Hematopoietic multipotent progenitor cell treated with erythropoietin and hydrocortisone succinate and interleukin-3 and kit ligand, for 6 days (in vitro differentiated cells): Measurements from ENCODE around the gene C14orf132.

Experiments
- DNase-seq: peaks from one replicate; pipeline ENCODE4 v3.0.0-alpha.2; 2015

C14orf132 gene

DNA sequence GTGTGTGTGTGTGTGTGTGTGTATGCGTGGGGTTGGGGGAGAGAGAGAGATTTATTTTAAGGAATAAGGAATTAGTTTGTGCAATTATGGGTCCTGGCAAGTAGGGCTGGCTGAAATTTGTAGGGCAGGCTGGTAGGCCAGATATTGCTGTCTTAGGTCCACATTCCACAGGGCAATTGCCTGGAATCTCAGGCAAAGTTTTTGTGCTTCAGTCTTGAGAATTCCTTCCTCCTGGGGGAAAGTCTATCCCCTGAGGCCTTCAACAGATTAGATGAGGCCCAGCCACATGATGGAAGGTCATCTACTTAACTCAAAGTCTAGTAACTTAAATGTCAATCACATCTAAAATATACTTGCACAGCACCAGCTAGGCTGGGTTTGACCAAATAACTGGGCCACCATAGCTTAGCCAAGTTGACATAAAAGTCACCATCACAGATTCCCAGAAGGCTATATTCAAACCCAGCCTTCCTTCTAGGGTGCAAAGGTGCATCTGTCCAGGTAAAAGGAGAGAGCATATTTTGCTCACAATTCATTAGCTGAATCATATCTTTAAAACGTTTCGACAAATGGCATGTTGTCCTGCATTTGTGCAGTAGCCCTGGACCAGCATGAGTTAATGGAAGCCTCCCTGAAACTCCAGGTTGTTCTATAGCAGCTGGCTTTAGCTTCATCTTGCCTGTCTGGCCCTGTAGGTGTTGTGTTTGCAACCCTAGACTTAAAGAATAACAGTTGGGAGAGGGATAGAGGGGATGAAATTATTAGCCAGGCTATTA is 63.1 kb downstream of the C14orf132 start:
- no peak for DNase-seq

DNA sequence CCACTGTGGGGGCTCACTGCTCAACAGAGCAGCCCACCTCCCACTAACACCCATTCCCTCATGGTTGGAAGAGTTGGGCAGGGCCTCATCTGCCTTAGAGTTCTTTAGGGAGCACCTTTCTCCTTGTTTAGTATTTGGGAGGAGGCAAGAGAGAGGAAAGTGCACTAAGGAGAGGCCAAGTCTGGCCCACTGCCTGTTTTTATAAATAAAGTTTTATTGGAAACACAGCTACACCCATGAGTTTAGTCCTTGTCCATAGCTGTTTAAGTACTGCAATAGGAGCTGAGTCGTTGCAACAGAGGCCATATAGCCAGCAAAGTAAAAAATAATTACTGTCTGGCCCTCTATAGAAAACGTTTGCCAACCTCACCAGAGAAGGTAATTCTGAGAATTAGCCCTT is 63.9 kb downstream of the C14orf132 start:
- DNase-seq = no peak

DNA sequence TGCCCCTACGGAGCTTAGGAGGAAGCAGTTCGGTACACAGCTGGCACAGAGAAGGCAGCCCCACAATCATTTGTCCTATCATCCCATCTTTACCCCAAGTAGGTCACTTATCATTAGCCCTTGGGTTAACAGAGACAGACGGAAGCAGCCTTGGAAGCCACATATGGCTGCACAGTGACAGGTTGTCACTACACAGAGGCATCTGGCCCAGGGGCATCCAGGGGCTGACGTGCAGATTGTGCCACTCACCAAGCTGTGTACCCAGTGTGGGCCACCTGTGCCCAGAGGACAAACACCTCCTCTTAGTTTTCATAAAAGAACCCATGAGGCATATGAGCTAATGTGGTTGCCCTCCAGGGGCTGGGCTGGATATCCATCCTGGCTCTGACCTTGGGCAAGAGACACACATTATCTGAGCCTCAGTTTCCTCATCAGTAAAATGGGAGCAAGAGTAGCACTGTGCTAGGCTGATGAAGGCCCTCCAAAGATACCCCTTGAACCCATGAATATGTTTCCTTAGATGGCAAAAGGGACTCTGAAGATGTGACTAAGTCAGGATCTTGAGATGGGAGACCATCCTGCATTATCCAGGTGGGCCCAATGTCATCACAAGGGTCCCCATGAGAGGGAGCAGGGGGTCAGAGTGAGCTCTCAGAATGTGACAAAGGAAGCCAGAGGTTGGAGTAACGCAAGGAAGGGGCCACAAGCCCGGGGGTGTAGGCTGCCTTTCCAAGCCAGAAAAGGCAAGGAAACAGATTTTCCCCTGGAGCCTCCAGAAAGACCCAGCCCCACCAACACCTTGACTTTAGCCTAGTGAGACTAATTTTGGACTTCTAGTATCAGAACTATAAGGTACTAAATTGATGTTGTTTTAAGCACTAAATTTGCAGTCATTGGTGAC is 64.6 kb downstream of the C14orf132 start:
- DNase-seq = no peak

DNA sequence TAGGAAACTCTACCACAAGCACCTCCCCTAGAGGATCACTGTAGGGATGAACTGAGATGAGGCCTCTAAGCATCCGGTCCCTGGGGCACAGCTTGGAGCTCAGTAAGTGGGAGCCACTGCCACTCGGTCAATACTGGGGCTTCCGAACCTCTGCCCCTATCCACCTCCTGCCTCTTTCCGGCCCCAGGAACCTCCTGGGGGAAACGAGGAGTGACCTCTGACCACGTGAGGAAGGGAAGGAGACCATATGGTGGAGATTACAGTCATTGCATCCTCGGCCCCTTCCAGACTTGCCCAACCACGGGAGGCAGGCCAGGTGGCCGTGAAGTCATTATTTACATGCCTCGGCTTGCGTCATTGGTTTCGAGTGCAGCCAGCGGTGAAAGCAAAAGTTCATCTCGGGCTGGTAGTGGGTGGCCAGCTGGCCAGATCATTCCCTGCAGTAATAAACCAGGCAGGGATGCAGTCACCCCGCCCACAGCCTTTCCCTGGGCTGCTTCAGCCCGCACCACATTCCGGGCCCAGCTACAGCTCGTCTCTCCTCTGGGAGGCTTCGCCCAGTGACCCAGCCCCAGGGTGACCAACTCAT is 65.4 kb downstream of the C14orf132 start:
- no peak for DNase-seq

DNA sequence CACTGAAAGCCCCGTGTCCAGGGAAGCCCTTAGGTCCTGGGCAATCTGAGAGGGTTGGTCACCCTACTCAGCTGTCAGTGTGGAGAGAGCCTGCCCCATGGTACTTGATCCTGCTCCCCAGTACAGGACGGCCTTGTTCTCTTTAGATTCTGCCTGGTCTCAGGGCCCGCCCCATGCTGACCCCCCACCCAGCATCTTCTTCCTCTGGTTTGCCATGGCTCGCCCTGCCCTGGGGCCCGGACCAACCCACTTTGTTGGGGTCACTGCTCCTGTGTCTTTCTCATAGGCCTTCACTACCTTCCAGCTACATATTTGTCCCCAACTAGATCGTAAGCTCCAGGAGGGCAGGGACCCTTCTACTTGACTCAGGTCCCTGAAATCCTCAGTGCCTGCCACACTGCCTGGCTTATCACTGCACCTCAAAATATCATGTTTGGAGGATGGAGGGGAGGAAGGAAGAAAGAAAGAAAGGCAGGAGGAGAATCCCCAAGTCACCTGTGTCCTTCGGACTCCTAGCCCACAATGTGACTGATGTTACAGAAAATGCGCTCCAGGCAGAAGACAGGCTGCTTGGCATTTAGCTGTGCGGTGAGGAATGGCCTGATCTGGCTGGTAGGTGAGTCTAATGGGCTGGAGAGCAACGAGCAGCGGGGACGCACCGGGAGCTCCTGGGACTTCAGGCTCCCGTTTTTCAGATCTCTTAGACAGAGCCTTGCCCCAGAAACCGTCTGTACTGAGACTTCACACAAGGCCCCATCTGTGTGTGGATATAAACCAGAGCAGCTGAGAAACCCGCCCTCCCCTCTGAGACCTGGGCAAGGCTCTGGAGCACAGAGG is 66.1 kb downstream of the C14orf132 start:
- DNase-seq = no peak

DNA sequence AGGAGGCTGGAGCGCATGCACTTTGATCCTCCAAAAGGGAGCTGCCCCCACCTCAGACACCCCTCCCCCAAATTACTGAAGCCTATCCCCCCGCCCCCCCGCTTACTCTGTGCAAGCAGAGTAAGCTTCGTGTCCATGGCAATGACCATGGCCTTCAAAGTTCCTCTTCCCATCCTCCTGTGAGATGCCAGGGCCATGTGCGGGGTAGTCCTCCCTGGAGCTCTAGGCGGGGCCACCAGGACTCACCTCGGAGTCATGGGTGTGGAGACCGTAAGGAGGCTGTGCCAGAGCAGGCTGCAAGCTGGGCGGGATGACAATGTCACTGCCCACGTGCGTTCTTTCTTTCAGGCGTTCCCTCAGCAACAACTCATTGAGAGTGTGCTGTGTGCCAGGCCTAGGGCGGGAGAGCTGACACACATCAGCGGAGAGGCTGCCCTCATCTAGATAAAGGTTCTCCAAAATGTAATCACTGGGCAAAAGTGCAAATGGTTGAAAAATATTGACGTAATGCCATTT is 66.8 kb downstream of the C14orf132 start:
- DNase-seq = no peak

DNA sequence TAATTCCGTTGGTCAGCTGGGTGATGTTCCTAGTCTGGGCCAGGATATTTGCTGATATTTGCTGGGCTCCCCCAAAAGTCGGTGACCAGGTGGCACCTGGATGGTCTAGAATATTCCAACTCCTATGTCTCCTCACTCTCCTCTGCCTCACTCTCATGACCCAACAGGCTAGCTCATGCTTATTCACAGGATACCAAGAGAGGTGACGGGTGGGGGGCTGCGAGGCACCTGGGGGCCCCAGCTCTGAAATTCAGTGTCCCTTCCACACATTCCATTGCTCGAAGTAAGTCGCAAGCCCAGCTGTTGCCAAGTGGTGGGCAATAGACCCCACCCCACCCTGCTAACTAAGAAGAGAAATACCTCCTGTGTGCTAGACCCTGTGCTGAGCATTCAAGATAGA is 67.7 kb downstream of the C14orf132 start:
- DNase-seq = no peak

DNA sequence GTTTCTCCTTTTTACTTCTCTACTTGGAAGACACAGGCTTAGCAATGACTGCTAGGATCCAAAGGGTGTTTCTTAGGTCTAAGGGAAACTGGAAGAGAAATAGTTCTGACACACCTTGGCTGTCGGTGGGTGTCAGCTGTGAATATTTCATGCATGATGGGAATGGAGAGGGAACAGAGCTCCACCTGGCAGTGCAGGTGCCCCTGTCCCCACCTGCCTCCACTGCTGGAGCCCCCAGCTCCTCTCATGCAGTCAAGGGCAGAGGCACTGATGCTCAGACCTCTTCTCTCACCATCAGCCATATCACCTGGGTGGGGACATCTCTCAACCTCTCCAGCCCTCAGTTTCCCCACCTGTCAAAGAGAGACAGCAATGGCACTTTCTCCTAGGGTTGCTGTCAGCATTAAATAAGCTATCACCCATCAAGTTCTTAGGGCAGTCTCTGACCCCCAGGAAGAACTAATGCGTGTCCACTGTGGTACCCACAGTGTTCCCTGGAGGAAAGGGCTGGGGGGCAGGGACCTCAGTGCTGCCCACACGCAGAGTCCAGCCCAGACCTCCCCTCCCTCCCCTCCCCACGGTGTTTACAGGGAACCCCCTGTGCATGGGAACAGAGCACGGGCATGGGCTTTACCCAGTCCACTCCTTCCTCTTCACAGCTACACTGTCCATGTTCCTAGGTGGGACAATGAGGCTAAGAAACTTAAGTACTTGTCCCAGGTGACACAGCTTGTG is 69.1 kb downstream of the C14orf132 start:
- DNase-seq = no peak

DNA sequence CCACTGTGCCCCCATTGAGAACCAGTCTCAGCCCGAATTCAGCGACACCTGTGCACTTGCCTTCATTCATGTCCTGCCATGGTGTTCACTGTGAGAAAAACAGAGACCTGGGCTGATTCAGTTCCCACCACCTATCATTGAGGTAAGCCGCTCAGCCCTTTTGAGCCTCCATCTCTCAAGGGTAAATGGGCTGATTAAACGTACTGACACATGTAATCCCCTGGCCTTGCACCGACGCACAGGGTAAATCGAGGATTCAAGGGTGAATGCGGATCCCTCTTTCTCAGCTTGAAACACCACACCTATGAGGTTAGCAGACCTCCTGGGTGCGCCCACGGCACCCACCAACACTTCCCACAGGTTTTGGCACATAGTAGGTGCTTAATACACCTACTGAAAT is 69.7 kb downstream of the C14orf132 start:
- DNase-seq = no peak

DNA sequence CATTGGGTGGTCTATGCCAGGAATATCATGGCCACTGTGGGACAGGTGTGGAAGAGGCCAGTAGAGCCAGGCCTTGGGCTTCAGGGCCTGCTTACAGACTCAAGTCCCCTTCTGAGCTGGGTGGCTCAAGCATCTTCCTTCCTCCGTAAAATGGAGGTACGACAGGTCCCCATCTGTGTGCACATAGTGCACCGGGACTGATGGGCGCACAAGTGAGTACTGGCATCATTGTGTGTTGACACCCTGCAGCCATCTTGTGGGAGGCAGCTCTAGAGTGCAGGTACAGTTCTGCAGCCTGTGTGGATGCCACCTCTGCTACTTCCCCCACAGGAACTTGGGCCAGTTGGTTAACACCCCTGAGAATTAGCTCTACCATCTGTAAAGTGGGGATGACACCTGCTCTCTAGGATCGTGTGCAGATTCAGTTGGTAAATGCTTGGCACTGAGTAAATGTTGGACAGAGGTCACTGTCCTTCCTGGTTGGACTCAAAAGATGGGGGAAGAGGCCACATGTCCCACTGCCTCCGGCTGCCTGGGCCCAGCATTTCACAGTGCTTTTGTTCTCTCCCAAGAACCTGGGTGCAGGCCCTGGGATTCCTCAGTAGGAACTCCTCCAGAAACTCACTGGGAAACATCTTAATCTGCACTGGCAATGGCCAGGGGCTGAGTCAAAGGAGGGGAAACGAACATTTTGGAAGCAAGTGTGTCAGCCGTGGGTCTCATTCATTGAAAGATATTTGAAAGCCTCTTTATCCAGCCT is 70.6 kb downstream of the C14orf132 start:
- no peak for DNase-seq

DNA sequence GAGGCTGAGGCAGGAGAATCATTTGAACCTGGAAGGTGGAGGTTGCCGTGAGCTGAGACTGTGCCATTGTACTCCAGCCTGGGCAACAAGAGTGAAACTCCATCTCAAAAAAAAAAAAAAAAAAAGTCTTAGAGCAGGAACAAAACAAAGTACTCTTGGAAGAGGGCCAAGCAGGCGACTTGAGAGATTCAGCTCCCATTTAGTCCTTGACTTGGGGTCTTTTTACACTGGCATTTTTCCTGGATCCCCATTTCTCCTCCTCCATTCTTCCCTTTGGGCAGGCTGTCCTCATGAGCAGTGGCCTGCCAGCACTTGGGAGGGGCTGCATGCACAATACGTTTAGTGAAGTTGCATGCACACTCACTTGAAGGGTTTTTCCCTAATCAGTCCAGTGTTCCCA is 72.9 kb downstream of the C14orf132 start:
- no peak for DNase-seq

DNA sequence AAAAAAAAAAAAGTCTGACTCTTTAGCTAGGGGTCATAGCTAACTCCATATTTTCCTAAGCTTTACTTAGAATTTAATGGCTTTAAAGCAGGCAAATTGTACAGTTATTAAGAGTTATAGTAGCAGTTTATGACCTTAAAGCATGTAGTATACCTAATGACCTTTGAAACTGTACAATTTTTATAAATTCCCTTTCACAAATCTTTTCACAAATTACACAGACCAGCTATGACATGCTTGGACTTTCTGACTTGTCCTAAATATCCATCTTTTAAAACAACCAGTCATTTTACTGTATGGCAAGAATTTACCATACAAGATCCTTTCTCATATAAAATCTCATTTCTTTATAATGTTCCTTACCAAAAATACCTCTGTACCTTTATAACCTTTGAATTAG is 74.8 kb downstream of the C14orf132 start:
- no peak for DNase-seq

DNA sequence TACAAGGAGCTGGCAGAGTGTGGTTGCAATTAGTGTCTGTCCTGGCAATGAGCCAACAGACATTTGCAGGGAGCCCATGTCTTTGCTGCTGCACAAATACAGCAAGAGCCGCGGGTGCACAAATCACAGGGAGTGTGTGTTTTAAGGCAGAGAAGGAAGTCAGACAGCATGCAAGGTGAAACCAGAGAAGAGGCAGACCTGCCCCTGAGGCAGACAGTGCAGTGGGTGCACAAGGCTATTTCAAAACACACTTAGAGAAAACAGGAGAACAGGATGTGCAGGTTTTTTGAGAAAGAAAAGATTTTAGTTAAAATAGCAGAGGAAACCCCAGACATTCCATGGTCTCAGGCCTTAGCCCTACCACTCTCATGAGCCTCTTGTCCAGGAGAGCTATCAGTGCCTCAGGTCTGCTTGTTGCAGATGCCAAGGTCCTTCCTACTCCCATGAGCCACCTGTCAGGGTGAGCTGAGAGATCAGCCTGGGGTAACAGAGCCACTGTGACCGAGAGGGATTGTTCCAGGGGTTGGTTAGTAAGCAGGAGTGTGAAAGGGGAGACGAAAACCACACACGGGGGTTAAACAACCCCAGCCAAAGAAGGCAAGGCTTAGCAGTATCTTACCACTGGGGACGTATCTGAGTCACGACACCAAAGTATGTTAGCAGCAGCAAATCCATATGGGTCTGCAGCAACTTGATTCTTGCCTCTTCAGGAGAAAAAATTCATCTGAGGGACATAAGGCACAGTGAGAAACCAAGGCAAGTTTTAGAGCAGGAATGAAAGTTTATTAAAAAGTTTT is 78.1 kb downstream of the C14orf132 start:
- no peak for DNase-seq

DNA sequence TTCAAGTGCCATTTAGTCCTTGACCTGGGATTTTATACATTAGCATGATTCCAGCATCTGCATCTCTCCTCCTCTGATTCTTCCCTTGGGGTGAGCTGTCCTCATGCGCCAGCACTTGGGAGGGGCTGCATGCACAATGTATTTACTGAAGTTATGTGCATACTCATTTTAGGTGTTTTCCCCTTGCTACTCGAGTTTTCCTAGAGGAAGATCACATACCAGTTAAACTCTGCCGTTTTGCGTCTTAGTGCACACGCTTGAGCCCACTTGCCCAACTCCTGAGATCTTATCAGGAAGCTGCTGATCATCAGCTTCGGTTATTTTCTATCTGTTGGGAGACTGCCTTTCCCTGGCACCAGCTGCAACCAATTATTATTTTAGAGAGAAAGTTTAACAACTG is 78.8 kb downstream of the C14orf132 start:
- DNase-seq = no peak

DNA sequence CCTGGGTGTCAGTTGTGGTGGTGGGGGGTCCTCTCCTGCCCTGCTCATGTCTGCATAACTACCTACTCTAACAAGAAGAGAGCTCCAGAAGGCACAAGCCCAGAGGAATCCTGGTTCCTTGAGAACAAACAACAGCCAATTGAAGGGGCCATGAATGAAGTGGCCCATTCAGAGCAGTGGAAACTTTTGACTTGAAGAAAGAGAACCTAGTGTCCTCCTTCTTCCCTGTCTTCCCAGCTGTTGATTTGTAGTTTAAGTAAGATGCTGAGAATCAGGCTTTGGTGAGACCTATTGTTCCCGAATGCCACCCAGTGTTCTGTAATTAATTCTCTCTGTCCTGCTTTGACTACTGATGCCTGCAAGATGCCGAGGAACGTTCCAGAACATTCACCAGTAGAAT is 79.2 kb downstream of the C14orf132 start:
- no peak for DNase-seq

DNA sequence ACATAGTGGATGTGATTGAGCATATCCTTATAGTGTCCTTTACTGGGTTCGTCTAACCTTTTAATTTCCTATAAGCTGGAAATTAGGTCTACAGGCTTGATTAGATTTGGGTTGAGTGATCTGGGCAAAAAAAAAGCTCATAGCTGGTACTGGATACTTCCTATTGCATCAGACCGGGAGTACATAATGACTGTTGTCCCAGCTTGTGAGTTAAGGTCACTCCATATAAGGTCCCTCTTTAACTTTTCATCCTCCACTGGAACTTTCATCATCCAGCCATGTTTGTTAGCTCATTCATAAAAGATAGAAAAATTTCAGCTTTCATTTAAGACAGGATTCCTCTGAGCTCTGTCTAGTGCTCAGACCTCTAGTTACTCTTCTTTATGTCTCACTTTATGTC is 80.8 kb downstream of the C14orf132 start:
- no peak for DNase-seq

DNA sequence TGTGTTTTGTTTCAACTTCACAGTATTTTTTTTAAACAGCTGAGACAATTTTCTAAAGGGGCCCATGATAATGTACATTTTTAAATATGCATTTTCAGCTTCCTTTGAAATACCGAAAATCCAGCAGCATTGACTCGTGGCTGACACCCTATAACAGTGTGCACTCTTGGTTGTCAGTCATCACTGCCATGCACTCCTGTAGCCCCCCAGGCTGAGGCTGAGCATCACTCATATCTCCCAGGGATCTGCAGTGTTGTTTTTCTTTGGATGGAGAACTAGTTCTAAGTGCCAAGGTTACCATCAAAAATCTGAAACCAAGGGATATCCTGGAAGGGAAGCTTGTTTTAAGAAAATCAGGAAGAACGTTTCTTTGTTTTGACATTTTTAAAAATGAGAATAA is 81.2 kb downstream of the C14orf132 start:
- DNase-seq = no peak

DNA sequence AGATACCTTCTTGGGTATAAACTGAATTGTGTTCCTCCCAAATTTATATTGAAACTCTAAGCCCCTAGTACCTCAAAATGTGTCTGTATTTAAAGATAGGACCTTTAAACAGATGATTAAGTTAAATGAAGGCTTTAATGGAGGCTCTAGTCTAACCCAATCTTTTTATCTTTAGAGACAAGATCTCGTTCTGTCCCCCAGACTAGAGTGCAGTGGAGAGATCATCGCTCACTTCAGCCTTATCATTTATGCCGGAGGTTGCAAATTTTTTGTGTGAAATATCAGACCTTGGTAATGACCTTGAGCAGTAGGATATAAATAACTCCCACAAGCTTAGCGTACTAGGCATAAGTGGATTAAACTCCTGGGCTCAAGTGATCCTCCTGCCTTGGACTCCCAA is 81.8 kb downstream of the C14orf132 start:
- no peak for DNase-seq

DNA sequence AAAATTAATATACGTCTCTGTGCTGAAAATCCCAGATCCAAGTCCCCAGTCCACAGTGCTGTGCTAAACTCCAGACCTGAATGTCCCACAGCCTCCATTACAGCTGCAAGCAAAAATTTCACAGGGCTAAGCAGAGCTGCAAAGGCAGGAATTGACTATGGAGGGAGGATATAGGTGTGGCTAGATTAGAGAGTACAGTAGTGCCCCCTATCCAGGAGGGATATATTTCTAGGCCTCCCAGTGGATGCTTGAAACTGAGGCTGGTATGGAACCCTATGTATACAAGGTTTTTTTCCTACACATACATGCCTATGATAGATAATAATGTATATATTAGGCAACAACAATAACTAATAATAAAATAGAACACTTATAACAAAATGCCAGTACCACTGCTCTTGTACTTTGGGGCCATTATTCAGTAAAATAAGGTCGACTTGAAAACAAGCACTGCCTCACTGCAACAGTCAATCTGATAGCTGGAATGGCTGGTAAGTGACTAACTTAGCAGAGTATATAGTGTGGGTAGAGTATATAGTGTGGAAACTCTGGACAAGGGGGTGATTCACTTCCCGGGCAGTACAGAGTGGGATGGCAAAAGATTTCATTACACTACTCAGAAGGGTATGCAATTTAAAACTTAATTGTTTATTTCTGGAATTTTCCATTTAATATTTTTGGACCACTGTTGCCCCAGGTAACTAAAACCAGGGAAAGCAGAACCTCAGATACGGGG is 82.7 kb downstream of the C14orf132 start:
- DNase-seq = no peak

DNA sequence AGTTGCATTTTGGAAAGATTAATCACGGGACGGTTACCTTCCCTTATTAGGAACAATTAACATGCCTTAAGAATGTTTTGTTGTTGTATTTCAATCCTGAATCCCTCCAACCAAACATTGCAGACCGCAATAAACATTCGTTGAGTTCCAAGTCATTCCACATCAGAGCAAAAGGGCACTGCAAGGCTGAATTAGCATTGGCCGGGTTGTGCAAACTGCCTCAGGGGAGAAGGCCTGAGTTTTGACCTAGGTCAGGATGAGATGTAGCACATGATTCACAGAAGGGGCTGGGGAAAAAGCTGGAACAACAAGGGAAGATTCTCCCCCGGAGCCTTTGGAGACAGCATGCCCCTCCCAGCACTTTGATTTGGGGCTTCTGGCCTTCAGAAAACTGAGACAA is 83.3 kb downstream of the C14orf132 start:
- no peak for DNase-seq
